Osteocyte (in vitro differentiated cells): Measurements from ENCODE around the gene PYROXD2. TPM values are rescaled to one million over a fixed set of nuclear protein-coding genes. Genes with fewer than 3 reads are reported as not detected.
A peak's percentile ranks its signal among the peaks of the same experiment; 100 is the strongest.

Experiments used
- DNase-seq: peaks from one replicate; pipeline ENCODE4 v3.0.0; 2021; ENCODE audit warnings: mixed read lengths; ENCODE audit not compliant: unreplicated experiment; ENCODE audit errors: extremely low spot score
- H3K27ac Mint-ChIP-seq: one replicate; pipeline ENCODE4 v1.8.0; 2021; ENCODE audit warnings: mild to moderate bottlenecking, mixed read lengths; ENCODE audit not compliant: unreplicated experiment
- H3K27me3 Mint-ChIP-seq: one replicate; pipeline ENCODE4 v1.8.0; 2021; ENCODE audit warnings: mixed read lengths; ENCODE audit not compliant: unreplicated experiment
- H3K36me3 Mint-ChIP-seq: one replicate; pipeline ENCODE4 v1.8.0; 2021; ENCODE audit warnings: mixed read lengths; ENCODE audit not compliant: unreplicated experiment
- H3K4me1 Mint-ChIP-seq: one replicate; pipeline ENCODE4 v1.8.0; 2021; ENCODE audit warnings: mixed read lengths; ENCODE audit not compliant: unreplicated experiment
- H3K4me3 Mint-ChIP-seq: one replicate; pipeline ENCODE4 v1.8.0; 2021; ENCODE audit warnings: mild to moderate bottlenecking, moderate library complexity, mixed read lengths; ENCODE audit not compliant: unreplicated experiment
- H3K9me3 Mint-ChIP-seq: one replicate; pipeline ENCODE4 v1.8.0; 2021; ENCODE audit warnings: mixed read lengths; ENCODE audit not compliant: unreplicated experiment
- CTCF ChIP-seq: fragments of 200-600 bp; sonication (generic); IDR thresholded peaks from 2 replicates; pipeline ENCODE4 v1.5.0; 2021; ENCODE audit warnings: antibody characterized with exemption, mild to moderate bottlenecking, moderate library complexity
- microRNA-seq: library from miRNA; unstranded; fragments of <30 nt; microRNA quantifications from one replicate; pipeline ENCODE4 v1.1.0, GENCODE V29; 2020; ENCODE audit not compliant: unreplicated experiment
- total RNA-seq: library from RNA; stranded (reverse); gene quantifications from 2 replicates; pipeline ENCODE4 v1.2.1, GENCODE V29; 2021

Gene PYROXD2
- total RNA-seq, 1 donor from 2014 or later, result 4.6 TPM

GRCh38 chr10:98340261-98340939 is 74.6 kb downstream of the PYROXD2 start:
- no peaks in the 10 kb centered on the region for H3K9me3 Mint-ChIP-seq
- no peak for DNase-seq
- H3K27ac Mint-ChIP-seq, result no peak overlapping the region
- TF ChIP-seq CTCF, result no peak
- peaks cover 29% of the 10 kb centered on the region for H3K4me1 Mint-ChIP-seq
- H3K27me3 Mint-ChIP-seq, result peaks cover 21% of the 10 kb centered on the region
- H3K36me3 Mint-ChIP-seq, result no peaks in the 10 kb centered on the region
- no peak overlapping the region for H3K4me3 Mint-ChIP-seq

GRCh38 chr10:98339799-98340198 is 75.2 kb downstream of the PYROXD2 start:
- peaks cover 27% of the 10 kb centered on the region for H3K4me1 Mint-ChIP-seq
- no peaks in the 10 kb centered on the region for H3K36me3 Mint-ChIP-seq
- TF ChIP-seq CTCF, result no peak
- no peaks in the 10 kb centered on the region for H3K9me3 Mint-ChIP-seq
- no peak for DNase-seq
- no peak overlapping the region for H3K4me3 Mint-ChIP-seq
- H3K27ac Mint-ChIP-seq, result no peak overlapping the region
- peaks cover 21% of the 10 kb centered on the region for H3K27me3 Mint-ChIP-seq

- Mint-ChIP-seq H3K36me3 (no peaks in the 10 kb centered on the region), H3K27me3 (peaks cover 19% of the 10 kb centered on the region), H3K27ac (no peak overlapping the region), H3K4me3 (no peak overlapping the region), H3K4me1 (peaks cover 18% of the 10 kb centered on the region), H3K9me3 (no peaks in the 10 kb centered on the region)
- TF ChIP-seq CTCF, result no peak
- DNase-seq, result no peak
Observed at GRCh38 chr10:98338896-98339295, 76.1 kb downstream of the PYROXD2 start.

GRCh38 chr10:98338318-98338717 is 76.7 kb downstream of the PYROXD2 start:
- Mint-ChIP-seq H3K27ac (no peak overlapping the region), H3K27me3 (peaks cover 16% of the 10 kb centered on the region), H3K4me3 (no peak overlapping the region), H3K4me1 (peaks cover 19% of the 10 kb centered on the region), H3K9me3 (no peaks in the 10 kb centered on the region), H3K36me3 (no peaks in the 10 kb centered on the region)
- no peak for TF ChIP-seq CTCF
- DNase-seq, result no peak

- Mint-ChIP-seq H3K4me3 (no peak overlapping the region), H3K27me3 (peaks cover 8% of the 10 kb centered on the region), H3K4me1 (peaks cover 28% of the 10 kb centered on the region), H3K36me3 (no peaks in the 10 kb centered on the region), H3K27ac (no peak overlapping the region), H3K9me3 (no peaks in the 10 kb centered on the region)
- DNase-seq, result no peak
- no peak for TF ChIP-seq CTCF
Observed at GRCh38 chr10:98337484-98337883, 77.5 kb downstream of the PYROXD2 start.

Small RNA genes within 50 kb of the gene (microRNA-seq; reads per million reads assigned to microRNA genes)
- gene MIR1287 (15.9 reads per million, percentile 25 among the genes with 10 or more reads in this experiment), gene MIR4685 (not detected)

Other genes with a start within 250 kb of the PYROXD2 start
- 2.1 and 2.9 TPM in 2 replicates for gene LOXL4, start 147.0 kb downstream of the PYROXD2 start, total RNA-seq
- 61.9 and 67.1 TPM in 2 replicates for gene HPS1, start 31.8 kb upstream of the PYROXD2 start, total RNA-seq